HG02678 (cell line): ENCODE data around the gene PAM16.

ENCODE experiments used
- ATAC-seq: cut with Tn5 transposase; IDR thresholded peaks from one replicate; pipeline ENCODE4 v1.9.1; 2021; ENCODE audit warnings: mild to moderate bottlenecking, moderate library complexity; ENCODE audit not compliant: unreplicated experiment

The PAM16 gene

DNA sequence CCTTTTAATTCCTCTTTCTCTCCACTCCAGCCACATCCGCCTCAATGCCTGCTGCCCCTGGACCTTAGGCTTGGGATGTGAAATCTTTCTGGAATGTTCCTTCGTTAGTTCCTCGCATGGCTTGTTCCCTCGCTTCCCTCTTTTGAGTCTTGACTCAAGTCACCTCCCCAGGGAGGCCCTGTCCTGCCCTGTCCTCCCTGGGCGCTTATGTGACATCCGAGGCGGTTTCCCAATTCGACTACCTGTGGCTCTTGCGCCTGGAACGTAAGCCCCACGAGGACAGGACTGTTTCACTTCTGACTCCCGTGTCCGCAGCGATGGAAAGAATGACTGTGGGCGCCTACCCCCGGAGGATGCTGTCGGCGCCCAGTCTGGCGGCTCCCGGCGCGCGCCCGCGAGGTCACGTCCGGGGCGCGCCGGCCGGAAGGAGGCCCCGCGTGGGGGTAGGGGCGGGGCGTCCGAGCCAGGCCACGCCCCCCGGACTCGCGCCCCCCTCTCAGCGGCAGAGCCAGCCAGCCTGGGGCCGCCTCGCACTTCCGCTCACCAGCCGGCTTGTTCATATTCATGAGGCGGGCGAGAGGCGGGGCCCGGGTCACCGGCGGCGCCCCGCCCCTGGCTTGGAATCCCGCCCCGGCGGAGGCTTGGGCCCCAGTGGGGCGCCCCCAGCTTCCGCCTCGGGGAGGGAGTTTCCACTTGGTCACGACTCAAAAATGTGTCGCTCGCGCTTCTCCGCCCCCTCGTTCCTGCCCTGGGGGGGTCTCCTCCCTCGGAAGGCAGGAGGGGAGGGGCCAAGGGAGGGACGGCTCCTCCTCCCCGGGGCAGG, 43.7 kb downstream of the PAM16 start:
- ATAC-seq = peak; percentile 92

DNA sequence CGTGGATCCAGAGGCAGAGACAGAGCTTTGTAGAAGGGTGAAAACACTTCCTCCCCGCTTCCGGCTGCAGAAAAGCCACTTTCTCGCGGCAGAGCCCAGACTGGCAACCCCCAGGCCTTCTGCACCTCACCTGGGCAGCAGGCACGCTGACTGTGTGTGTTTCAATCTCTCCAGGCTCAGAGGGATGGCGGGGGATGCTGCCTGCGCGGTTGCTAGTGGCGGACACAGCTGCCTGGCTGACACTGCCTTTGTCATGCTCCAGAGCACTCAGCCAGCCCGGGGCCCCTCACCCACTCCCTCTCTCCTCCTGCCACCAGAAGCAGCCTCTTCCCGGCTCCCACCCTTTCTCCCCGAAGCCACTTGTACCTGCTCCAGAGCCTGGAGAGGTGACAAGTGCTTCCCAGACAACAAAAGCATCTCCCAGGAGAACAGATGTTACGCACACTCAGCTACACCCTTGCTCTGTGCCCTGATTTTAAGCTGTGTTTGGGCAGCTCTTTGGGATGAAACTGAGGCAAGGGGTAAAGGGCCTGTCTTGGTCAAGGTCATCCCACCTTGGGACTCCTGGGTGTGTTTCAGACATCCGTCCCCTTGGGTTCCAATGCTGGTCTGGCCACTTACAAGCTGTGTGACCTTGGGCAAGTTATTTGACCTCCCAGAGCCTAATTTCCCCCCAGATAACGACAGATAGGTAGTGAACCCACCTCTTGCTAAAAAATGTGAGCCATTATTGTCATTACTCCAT, 44.5 kb downstream of the PAM16 start:
- ATAC-seq = no peak

DNA sequence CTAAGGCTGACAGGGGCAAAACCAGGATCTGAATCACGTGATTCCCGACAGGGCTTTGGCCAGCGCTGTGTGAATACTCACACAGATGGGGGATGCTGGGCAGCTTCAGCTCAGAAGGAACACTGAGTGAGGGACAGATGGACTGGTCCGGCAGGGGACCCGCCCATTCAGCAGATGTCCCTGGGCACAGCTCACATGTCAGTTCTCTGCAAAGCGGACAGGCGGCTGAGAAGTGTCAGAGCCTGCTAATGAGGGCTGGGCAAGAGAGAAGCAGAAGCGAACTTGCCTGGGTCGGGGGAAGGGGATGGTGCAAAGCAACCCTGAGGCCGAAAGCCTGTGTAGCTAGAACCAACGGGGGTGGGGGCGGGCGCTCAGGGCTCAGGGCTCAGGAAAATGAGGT, 47.1 kb downstream of the PAM16 start:
- ATAC-seq = no peak

DNA sequence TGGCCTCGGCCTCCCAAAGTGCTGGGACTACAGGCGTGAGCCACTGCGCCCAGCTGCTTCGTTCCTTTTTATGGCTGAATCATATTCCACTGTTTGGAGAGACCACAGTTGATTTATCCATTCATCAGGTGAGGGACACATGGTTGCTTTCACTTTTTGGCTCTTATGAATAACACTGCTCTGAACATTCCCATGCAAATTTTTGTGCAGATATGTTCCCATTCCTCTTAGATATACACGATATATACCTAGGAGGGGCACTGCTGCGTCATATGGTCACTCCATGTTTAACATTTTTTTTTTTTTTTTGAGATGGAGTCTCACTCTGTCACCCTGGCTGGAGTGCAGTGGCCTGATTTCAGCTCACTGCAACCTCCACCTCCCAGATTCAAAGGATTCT, 49.2 kb downstream of the PAM16 start:
- ATAC-seq = no peak

DNA sequence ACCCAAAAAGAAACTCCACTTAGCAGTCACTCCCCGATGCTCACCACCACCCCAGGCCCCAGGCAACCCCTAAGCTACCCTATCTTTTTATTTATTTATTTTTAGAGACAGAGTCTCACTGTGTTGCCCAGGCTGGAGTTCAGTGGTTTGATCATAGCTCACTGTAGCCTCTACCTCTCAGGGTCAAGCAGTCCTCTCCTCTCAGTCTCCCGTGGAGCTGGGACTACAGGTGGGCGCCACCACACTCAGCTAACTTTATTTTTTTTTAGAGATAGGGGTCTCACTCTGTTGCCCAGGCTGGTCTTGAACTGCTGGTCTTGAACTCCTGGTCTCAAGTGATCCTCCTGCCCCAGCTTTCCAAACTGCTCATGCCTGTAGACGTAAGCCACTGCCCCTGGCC, 49.9 kb downstream of the PAM16 start:
- ATAC-seq = no peak

DNA sequence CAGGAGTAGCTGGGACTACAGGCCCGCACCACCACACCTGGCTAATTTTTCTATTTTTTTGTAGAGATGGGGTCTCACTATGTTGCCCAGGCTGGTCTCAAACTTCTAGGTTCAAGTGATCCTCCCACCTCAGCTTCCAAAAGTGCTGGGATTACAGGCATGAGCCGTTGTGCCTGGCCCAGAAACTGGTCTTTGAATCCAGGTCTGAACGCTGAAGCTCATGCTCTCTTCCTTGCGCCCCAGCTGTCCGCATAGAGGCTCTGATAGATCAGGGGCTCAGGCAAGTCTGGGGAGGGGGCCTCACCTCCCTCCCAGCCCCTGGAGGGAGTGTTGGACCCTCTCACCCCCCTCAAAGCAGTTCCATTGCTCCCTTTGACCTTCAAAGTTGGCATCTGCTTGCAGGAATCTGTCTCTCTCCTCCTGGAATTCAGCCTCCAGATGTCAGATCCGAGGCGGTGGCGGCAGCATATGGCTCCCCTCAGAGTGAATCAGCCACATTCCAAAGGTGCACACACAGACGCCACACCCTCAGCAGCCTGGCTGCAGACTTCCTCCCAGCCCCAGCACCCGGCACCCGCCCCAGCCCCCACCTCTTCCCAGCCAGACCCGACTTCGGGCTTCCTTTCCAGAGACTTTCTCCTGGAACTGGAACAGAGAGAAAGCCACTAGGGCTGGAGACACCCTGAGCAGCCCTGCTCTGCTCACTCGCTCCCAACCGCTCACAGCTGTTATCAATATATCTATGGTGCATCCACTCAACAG, 52.2 kb downstream of the PAM16 start:
- ATAC-seq = no peak

DNA sequence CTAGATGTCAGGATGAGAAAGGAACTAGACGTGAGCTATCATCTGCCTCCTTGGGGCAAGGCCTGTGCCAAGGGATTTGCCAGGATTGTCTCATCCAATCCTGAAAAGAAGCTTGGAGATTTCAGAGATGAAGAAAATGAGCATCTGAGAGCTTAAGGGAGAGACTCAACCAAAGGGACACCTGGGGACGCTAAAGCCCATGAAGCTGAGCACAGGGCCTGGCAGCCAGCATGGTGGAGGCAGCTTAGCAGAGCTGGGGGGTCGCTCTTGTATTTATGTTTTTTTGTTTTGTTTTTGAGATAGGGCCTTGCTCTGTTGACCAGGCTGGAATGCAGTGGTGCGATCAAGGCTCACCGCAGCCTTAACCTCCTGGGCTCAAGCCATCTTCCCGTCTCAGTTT, 53.6 kb downstream of the PAM16 start:
- ATAC-seq = no peak

DNA sequence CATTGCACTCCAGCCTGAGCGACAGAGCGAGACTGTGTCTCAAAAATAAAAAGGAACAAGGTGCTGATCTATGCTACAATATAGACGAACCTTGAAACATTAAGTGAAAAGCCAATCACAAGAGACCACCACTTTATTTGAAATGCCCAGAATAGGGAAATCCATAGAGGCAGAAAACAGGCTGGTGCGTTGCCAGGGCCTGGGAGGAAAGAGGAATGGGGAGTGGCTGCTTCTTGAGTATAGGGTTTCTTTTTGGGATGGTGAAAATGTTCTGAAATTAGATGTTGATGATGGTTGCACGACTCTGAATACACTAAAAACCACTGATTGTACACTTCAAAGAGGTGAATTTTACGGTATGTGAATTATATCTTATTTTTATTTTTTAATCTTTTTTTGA, 55.5 kb downstream of the PAM16 start:
- ATAC-seq = no peak

DNA sequence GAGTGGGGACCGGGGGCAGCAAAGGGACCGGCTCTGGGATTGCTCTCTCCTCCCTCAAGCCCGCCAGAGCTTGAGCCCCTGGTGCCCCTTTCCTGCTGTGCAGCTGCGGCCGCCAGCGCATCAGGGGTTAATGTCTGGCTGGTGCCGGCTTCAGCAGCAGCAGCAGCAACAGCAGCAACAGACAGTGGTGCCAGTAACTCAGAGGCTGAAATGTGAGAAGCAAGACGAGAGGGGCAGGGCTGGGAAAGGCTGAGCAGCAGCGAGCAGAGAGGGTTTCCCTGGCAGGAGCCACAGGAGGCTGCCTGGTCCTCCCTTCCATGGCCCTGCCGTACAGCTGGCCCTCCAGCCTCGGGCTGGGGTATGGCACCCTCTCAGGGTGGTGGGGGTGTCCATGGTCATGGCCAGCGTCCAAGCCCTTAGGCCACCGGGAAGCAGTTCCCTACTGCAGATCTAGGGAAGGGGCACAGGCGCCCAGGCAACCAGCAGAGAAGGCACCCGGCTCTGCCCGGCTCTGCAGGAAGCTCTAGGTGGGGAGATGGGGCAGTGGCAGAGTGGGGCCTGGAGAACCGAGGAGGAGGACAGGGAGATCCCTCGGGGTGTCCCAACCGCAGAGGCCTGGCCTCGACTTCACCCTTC, 57.2 kb downstream of the PAM16 start:
- ATAC-seq = no peak

DNA sequence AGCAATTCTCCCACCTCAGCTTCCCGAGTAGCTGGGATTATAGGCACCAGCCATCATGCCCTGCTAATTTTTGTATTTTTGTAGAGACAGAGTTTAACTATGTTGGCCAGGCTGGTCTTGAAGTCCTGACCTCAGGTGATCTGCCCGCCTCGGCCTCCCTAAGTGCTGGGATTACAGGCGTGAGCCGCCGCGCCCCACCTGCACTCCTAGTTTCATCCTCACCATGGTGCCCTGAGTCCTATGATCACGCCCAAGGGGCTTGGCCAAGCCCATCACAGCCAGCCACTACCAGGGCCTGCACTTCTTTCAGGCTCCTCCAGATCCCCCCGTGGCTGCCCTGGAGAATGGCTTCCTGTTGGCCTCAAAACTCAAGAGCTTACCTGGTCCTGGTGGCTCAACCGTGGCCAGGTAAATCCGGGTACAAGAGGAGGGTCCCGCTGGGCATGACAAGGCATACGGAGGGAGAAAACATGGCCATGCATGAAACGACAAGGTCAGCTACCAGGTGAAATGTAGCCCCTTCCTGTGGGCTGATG, 57.9 kb downstream of the PAM16 start:
- no peak for ATAC-seq

DNA sequence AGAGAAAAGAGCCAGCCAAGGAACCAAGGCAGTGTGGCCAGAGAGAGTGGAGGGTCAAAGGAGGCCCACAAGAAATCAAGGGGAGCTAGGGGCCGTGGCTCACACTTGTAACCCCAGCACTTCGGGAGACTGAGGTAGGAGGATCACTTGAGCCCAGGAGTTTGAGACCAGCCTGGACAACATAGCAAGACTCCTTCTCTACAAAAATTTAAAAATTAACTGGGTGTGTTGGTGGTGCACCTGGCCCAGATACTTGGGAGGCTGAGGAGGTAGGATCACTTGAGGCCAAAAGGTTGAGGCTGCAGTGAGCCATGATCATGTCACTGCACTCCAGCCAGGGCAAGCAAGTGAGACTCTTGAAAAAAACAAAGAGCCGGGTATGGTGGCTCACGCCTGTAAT, 59.4 kb downstream of the PAM16 start:
- no peak for ATAC-seq
